Body of pancreas (tissue), 4 donors: Measurements from ENCODE around the gene LRP2BP.

Source experiments
- CTCF ChIP-seq, 7 experiments: fragments of 450-650 bp in 4 of 7; fragments of 200-600 bp in 3 of 7; sonication (generic) in 3 of 7; IDR thresholded peaks; one replicate each; pipeline ENCODE4 v1.5.1; 2016 to 2019; ENCODE audit warnings: antibody characterized with exemption in 7 of 7
- POLR2A ChIP-seq, 3 donors: fragments of 450-650 bp; IDR thresholded peaks; one replicate each; pipeline ENCODE4 v1.6.1; 2016; ENCODE audit warnings: antibody characterized with exemption in 3 of 3, mild to moderate bottlenecking in 2 of 3

- TF ChIP-seq CTCF (IDR thresholded peaks at IDR 0.05) (no peak), POLR2A (IDR thresholded peaks at IDR 0.05) (no peak)
Observed at GRCh38 chr4:185387957-185388356, 7.8 kb downstream of the LRP2BP start.
